ENCODE measurements around the gene CAPG.
A peak's percentile ranks its signal among the peaks of the same experiment; 100 is the strongest.

CAPG gene

DNA sequence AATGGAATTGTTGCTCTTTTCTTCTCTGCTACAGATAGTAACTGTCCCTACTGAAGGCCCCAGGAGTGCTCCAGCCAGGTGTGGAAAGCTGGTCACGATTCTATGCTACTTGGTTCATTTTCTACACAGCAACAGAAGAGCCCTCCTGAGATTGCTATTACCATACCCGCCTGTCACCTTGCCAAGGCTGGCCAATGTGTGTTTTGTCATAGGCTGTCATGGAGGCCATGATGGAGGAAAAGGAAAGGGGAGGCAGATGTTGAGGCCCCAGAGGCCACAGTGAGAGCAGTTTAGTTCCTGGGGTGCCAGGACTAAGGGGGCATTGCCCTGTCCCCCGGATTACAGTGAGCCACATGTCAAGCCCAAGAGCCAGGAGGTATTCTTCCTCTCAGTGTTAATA, 54.6 kb downstream of the CAPG start:
- no peak for DNase-seq

DNA sequence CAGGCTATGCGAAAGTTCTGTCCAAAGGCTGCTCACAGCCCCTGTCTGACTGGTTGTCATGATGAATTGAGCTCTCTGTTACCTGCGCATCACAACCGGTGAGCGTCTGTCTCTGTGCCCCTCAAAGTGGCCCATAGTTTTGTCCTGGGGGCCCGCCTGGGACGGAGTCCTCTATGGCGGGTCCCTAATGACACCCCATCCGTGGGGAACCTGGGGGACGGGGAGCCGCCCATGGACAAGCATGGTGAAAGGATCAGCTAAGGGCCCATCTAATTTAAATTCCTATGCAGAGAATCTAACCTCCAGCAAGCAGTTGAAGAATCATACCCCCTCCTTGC, 55.1 kb downstream of the CAPG start:
- DNase-seq, result no peak

DNA sequence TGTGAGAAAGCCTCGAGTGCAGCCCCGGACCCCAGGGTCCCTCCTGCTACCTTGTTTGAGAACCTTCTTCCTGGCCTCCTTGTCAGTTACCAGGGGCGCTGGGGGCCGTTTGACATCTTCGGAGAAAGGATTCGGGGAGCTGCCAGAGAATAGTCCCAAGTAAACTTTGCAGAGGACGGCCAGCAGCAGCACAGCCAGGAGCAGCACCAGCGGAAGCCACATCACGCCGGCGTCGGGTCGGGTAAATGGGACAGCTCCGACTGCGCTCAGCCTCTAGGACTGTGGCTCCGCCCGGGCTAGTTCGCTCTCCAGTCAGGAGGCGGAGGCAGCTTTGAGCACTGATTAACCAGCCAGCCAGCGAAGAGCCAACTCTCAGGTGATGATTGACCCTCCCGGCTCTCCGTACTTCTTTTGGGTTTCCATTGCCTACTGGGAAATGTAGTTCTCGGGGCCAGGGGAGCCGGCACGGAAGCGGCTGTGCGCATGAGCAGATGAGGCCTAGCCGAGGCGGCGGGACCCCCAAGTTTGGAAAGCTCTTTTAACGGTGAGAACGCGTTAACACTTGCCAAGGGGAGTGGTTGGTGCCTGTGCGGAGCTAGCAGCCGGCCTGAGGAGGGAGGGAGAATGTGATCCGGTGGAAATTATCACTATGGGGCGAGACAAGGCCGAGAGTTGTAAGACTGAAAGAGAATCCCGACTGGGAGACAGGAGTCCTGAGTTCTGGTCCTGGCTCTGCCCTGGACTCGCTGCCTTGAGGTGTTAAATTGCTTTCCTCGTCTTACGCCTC, 55.7 kb downstream of the CAPG start, which contains the start of the genes ELMOD3 and RETSAT:
ELMOD3 (plus strand) TSS at position 484 of the 787 bp plus-strand sequence. CDS start 2,430 bp downstream, outside the sequence.
RETSAT (minus strand) TSS at position 243 of the 787 bp plus-strand sequence; CDS start at position 222, 21 bp downstream.
- peak; percentile 97 to 99 for DNase-seq

DNA sequence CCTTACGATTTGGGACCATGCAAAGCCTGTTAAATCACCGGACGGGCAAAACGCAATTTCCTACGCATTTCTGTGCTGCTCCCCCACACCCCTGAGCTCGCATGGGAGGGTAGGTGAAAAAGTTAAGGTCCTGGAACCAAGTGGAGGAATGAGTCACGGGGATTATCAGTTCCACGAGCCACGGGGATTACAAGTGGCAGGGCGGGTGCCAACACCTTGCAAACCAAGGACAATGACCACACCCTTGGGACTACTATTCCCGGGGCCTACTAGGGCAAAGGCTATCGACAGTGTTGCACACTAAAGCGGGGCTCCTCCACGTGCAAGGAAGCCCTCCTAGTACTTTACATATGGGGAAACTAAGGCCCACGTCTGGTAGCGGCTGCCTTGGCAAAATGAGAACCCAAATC, 56.3 kb downstream of the CAPG start:
- peak in 1 of 2 experiments; percentile 8 for DNase-seq

DNA sequence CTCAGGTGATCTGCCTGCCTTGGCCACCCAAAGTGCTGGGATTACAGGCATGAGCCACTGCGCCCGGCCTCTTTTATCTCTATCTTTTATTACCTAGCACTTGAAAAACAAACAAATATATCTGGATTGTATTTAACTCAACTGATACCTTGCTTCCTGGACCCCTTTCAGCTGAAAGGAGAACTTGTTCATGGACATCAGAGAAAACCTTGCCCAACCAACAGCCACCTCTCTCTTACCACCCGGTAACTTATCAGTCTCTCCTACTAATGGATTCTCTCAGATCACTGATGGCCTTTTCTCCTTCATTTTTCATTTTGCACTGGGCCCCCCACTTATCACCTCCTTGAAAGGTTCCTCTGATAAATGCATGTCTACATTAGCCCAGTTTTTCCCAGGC, 62.6 kb downstream of the CAPG start:
- DNase-seq, result no peak

Data from AML-193 (cell line).